GM20000 (cell line): ENCODE results near the gene MIEF1.

Experiments
- DNase-seq: peaks from one replicate; pipeline ENCODE4 v3.0.0; 2012; ENCODE audit warnings: low spot score
- CTCF ChIP-seq: IDR thresholded peaks from 2 replicates; pipeline ENCODE4 v1.5.1; 2012; ENCODE audit warnings: mild to moderate bottlenecking, control low read depth; ENCODE audit errors: extremely low read depth, missing control alignments

The MIEF1 gene

GRCh38 chr22:39491696-39492095 lies 10.4 kb upstream of the MIEF1 start:
- no peak for DNase-seq
- no peak for TF ChIP-seq CTCF

GRCh38 chr22:39492186-39492585 lies 9.9 kb upstream of the MIEF1 start:
- DNase-seq, result no peak
- TF ChIP-seq CTCF, result no peak

- TF ChIP-seq CTCF, result no peak
- no peak for DNase-seq
Measured at GRCh38 chr22:39493759-39494158, 8.3 kb upstream of the MIEF1 start.

GRCh38 chr22:39494471-39495120 lies 7.5 kb upstream of the MIEF1 start:
- no peak for TF ChIP-seq CTCF
- no peak for DNase-seq

GRCh38 chr22:39496131-39496838 lies 5.8 kb upstream of the MIEF1 start:
- peak; percentile 58 for TF ChIP-seq CTCF
- DNase-seq, result no peak

GRCh38 chr22:39497429-39497828 lies 4.7 kb upstream of the MIEF1 start:
- no peak for DNase-seq
- TF ChIP-seq CTCF, result no peak

- no peak for DNase-seq
- no peak for TF ChIP-seq CTCF
Measured at GRCh38 chr22:39498368-39498767, 3.7 kb upstream of the MIEF1 start.
